H1 (cell line): Measurements from ENCODE around the gene RNF5. TPM values are rescaled to one million over a fixed set of nuclear protein-coding genes. Genes with fewer than 3 reads are reported as not detected.
A peak's percentile ranks its signal among the peaks of the same experiment; 100 is the strongest.

Experiments used
- CTCF ChIA-PET: fragments of 300-600 bp; sonication (Branson Sonifier 250); formaldehyde crosslinking; loops from one replicate; lab custom pipeline; 2021; ENCODE audit not compliant: partially characterized antibody; lab: Charles Lee
- POLR2A ChIA-PET: fragments of 300-600 bp; sonication (Branson Sonifier 250); formaldehyde crosslinking; loops from one replicate; lab custom pipeline; 2021; ENCODE audit warnings: inconsistent platforms; ENCODE audit not compliant: partially characterized antibody; lab: Charles Lee
- DNase-seq, 2 experiments: peaks; one replicate each; pipeline versions ENCODE4 v3.0.0 to v3.0.0-alpha.2; 2010 to 2022; ENCODE audit warnings: low spot score in 2 of 2, low read depth in 1 of 2, mixed read lengths in 1 of 2
- FAIRE-seq: peaks from 2 replicates; lab custom pipeline; 2011; peaks lifted over from hg19 to GRCh38; lab: Jason Lieb, UNC
- H2AFZ ChIP-seq: 2 replicates; pipeline ENCODE4 v1.8.1; 2012; ENCODE audit warnings: low read length, inconsistent platforms
- H2AK5ac ChIP-seq: 2 replicates; pipeline ENCODE4 v1.6.1; 2013; ENCODE audit warnings: low read depth, low read length
- H2BK120ac ChIP-seq: replicated peaks from 2 replicates; pipeline ENCODE3; 2013; ENCODE audit warnings: low read depth, low read length, inconsistent platforms
- H2BK12ac ChIP-seq: 2 replicates; pipeline ENCODE4 v1.6.1; 2013; ENCODE audit warnings: low read depth, low read length
- H2BK15ac ChIP-seq: 2 replicates; pipeline ENCODE4 v1.6.1; 2013; ENCODE audit warnings: low read length
- H2BK20ac ChIP-seq: 2 replicates; pipeline ENCODE4 v1.6.1; 2013; ENCODE audit warnings: low read length
- H2BK5ac ChIP-seq: 2 replicates; pipeline ENCODE4 v1.6.1; 2013; ENCODE audit warnings: low read depth, low read length
- H3K14ac ChIP-seq: 2 replicates; pipeline ENCODE4 v1.6.1; 2013; ENCODE audit warnings: inconsistent platforms; ENCODE audit not compliant: insufficient read length
- H3K18ac ChIP-seq: 2 replicates; pipeline ENCODE4 v1.6.1; 2013; ENCODE audit warnings: low read length; ENCODE audit errors: extremely low read depth
- H3K23ac ChIP-seq: 2 replicates; pipeline ENCODE4 v1.6.1; 2013; ENCODE audit warnings: inconsistent platforms; ENCODE audit not compliant: insufficient read length
- H3K23me2 ChIP-seq: 2 replicates; pipeline ENCODE4 v1.6.1; 2013; ENCODE audit warnings: low read depth, low read length
- H3K27ac ChIP-seq: 2 replicates; pipeline ENCODE4 v1.6.1; 2011; ENCODE audit warnings: low read depth, low read length, inconsistent platforms
- H3K27me3 ChIP-seq, 4 experiments: replicated peaks in 1 of 4; 1 replicate in 1 of 4; 2 replicates in 3 of 4; pipeline versions ENCODE4 v1.6.1 to v1.8.1; 2011 to 2013; ENCODE audit warnings: low read length in 3 of 4, mild to moderate bottlenecking in 3 of 4, inconsistent platforms in 2 of 4, mixed read lengths in 2 of 4, moderate library complexity in 1 of 4; ENCODE audit not compliant: control insufficient read depth in 3 of 4, insufficient read depth in 3 of 4; ENCODE audit errors: extremely low read depth in 1 of 4
- H3K36me3 ChIP-seq, 4 experiments: 2 replicates each; pipeline versions ENCODE4 v1.6.1 to v1.8.1; 2011 to 2013; ENCODE audit warnings: mild to moderate bottlenecking in 4 of 4, low read length in 3 of 4, moderate library complexity in 2 of 4, control low read depth in 1 of 4, inconsistent platforms in 1 of 4; ENCODE audit not compliant: insufficient read depth in 4 of 4, control insufficient read depth in 2 of 4
- H3K4ac ChIP-seq: replicated peaks from 2 replicates; pipeline ENCODE3; 2013; ENCODE audit warnings: low read length, low read depth, mixed read lengths, inconsistent platforms; ENCODE audit not compliant: insufficient read length
- H3K4me1 ChIP-seq, 4 experiments: replicated peaks in 1 of 4; 1 replicate in 1 of 4; 2 replicates in 3 of 4; pipeline versions ENCODE4 v1.6.1 to v1.8.1; 2011 to 2013; ENCODE audit warnings: low read length in 3 of 4, inconsistent platforms in 2 of 4, mixed read lengths in 1 of 4; ENCODE audit not compliant: insufficient read depth in 4 of 4, control insufficient read depth in 3 of 4
- H3K4me2 ChIP-seq, 2 experiments: 2 replicates each; pipeline versions ENCODE4 v1.6.1 to v1.8.1; 2011 to 2013; ENCODE audit warnings: low read depth in 2 of 2, low read length in 2 of 2, control low read depth in 1 of 2, inconsistent platforms in 1 of 2, mild to moderate bottlenecking in 1 of 2; ENCODE audit not compliant: insufficient read depth in 1 of 2
- H3K4me3 ChIP-seq, 4 experiments: fragments of 200-600, 300-600 bp in 1 of 4; sonication (generic), shearing (Covaris generic), sonication (Bioruptor Twin) in 1 of 4; 2 replicates each; pipeline versions ENCODE4 v1.5.1 to v1.8.1; 2011 to 2016; ENCODE audit warnings: low read length in 4 of 4, low read depth in 3 of 4, control low read depth in 2 of 4, inconsistent platforms in 2 of 4, mild to moderate bottlenecking in 2 of 4, mixed read lengths in 1 of 4, moderate library complexity in 1 of 4; ENCODE audit not compliant: insufficient read depth in 2 of 4; ENCODE audit errors: extremely low read depth in 1 of 4
- H3K56ac ChIP-seq: replicated peaks from 2 replicates; pipeline ENCODE3; 2013; ENCODE audit warnings: low read depth, mild to moderate bottlenecking, mixed read lengths, low read length, inconsistent platforms; ENCODE audit not compliant: insufficient read length
- H3K79me1 ChIP-seq: 2 replicates; pipeline ENCODE4 v1.6.1; 2013; ENCODE audit warnings: low read depth, low read length, control low read depth
- H3K79me2 ChIP-seq, 2 experiments: 2 replicates each; pipeline versions ENCODE4 v1.6.1 to v1.8.1; 2012 to 2013; ENCODE audit warnings: low read length in 2 of 2, mild to moderate bottlenecking in 2 of 2, inconsistent platforms in 1 of 2; ENCODE audit not compliant: insufficient read depth in 2 of 2, control insufficient read depth in 1 of 2
- H3K9ac ChIP-seq, 4 experiments: replicated peaks in 1 of 4; 1 replicate in 1 of 4; 2 replicates in 3 of 4; pipeline versions ENCODE4 v1.6.1 to v1.8.1; 2011 to 2013; ENCODE audit warnings: low read depth in 3 of 4, low read length in 3 of 4, control low read depth in 2 of 4, mild to moderate bottlenecking in 2 of 4, moderate library complexity in 2 of 4, inconsistent platforms in 1 of 4; ENCODE audit errors: extremely low read depth in 1 of 4
- H3K9me3 ChIP-seq, 2 experiments: 2 replicates each; pipeline versions ENCODE4 v1.6.1 to v1.8.1; 2012 to 2013; ENCODE audit warnings: mild to moderate bottlenecking in 2 of 2, moderate library complexity in 2 of 2, control low read depth in 1 of 2, inconsistent platforms in 1 of 2, low read depth in 1 of 2, low read length in 1 of 2, mixed read lengths in 1 of 2; ENCODE audit not compliant: insufficient read depth in 2 of 2
- H4K20me1 ChIP-seq, 2 experiments: replicated peaks in 1 of 2; 2 replicates each; pipeline versions ENCODE3 to v1.8.1; 2011 to 2013; ENCODE audit warnings: inconsistent platforms in 2 of 2, low read length in 2 of 2, mild to moderate bottlenecking in 1 of 2; ENCODE audit not compliant: insufficient read depth in 2 of 2, control insufficient read depth in 1 of 2
- H4K5ac ChIP-seq: 2 replicates; pipeline ENCODE4 v1.6.1; 2013; ENCODE audit warnings: low read length, low read depth, mixed read lengths, inconsistent platforms; ENCODE audit not compliant: insufficient read length
- H4K8ac ChIP-seq: 2 replicates; pipeline ENCODE4 v1.8.0; 2013; ENCODE audit warnings: mild to moderate bottlenecking, moderate library complexity, low read length, inconsistent platforms; ENCODE audit not compliant: insufficient read depth; ENCODE audit errors: extremely low read depth
- H4K91ac ChIP-seq: replicated peaks from 2 replicates; pipeline ENCODE3; 2013; ENCODE audit warnings: low read length, mixed read lengths, inconsistent platforms; ENCODE audit not compliant: insufficient read length
- BACH1 ChIP-seq: IDR thresholded peaks from 2 replicates; pipeline ENCODE4 v1.6.1; 2012; ENCODE audit warnings: low read length, improper control_type of control experiment
- GTF2F1 ChIP-seq: IDR thresholded peaks from 2 replicates; pipeline ENCODE4 v1.6.1; 2012; ENCODE audit warnings: low read depth, low read length, improper control_type of control experiment, borderline replicate concordance
- KDM1A ChIP-seq: fragments of 200-600, 300-600 bp; sonication (generic); IDR thresholded peaks from 2 replicates; pipeline ENCODE4 v1.7.1; 2016; ENCODE audit warnings: mild to moderate bottlenecking, low read length, borderline replicate concordance
- KDM4A ChIP-seq: IDR thresholded peaks from one replicate; pipeline ENCODE4 v1.7.1; 2012; ENCODE audit warnings: low read depth, mild to moderate bottlenecking, moderate library complexity, low read length, inconsistent platforms; ENCODE audit not compliant: severe bottlenecking
- NRF1 ChIP-seq: IDR thresholded peaks from 2 replicates; pipeline ENCODE4 v1.6.1; 2011; ENCODE audit warnings: mild to moderate bottlenecking, low read depth, low read length, improper control_type of control experiment
- PHF8 ChIP-seq: fragments of 200-600 bp; sonication (generic); conservative IDR thresholded peaks from 2 replicates; pipeline ENCODE4 v1.7.1; 2012; ENCODE audit warnings: low read depth, mild to moderate bottlenecking, inconsistent platforms, low read length, moderate library complexity
- RXRA ChIP-seq: IDR thresholded peaks from 2 replicates; pipeline ENCODE4 v1.6.1; 2011; ENCODE audit warnings: low read depth, mild to moderate bottlenecking, low read length, moderate library complexity; ENCODE audit not compliant: insufficient read depth
- TAF1 ChIP-seq: IDR thresholded peaks from 2 replicates; pipeline ENCODE4 v1.6.1; 2011; ENCODE audit warnings: mild to moderate bottlenecking, low read depth, low read length
- TAF7 ChIP-seq: optimal IDR thresholded peaks from 2 replicates; pipeline ENCODE3; 2011; ENCODE audit warnings: low read depth, mild to moderate bottlenecking, inconsistent platforms, low read length, moderate library complexity, borderline replicate concordance
- TBP ChIP-seq: IDR thresholded peaks from 2 replicates; pipeline ENCODE4 v1.6.1; 2011; ENCODE audit warnings: low read depth, low read length, improper control_type of control experiment
- TEAD4 ChIP-seq: IDR thresholded peaks from 2 replicates; pipeline ENCODE4 v1.6.1; 2012; ENCODE audit warnings: low read depth, low read length, inconsistent platforms, mixed read lengths
- YY1 ChIP-seq: IDR thresholded peaks from 2 replicates; pipeline ENCODE4 v1.6.1; 2011; ENCODE audit warnings: low read depth, mild to moderate bottlenecking, low read length
- polyA plus RNA-seq, 7 experiments: library from polyadenylated mRNA; depleted of rRNA in 3 of 7; stranded (reverse) in 5 of 7; unstranded in 2 of 7; fragments of >200 nt in 5 of 7; fragments of 200-250 nt in 2 of 7; gene quantifications; 1 replicate in 5 of 7; 2 replicates in 1 of 7; 4 replicates in 1 of 7; pipeline versions ENCODE4 v1.2.1 to v1.2.3, GENCODE V29; 2011 to 2013; ENCODE audit warnings: missing spikeins in 2 of 7, mixed read lengths in 2 of 7
- total RNA-seq: library from RNA; stranded (reverse); fragmentation: NEBNext Ultra II Directional; extraction: Animal tissue kit (Norgen Biotek cat#: 25700); gene quantifications from 2 replicates; pipeline ENCODE4 v1.2.1, GENCODE V29; 2021
- TF ChIP-seq, protein P1 (sequence below), 3 experiments: IDR thresholded peaks; 1 replicate in 2 of 3; 2 replicates in 1 of 3; pipeline versions ENCODE4 v1.5.1 to v1.6.1; 2011; ENCODE audit warnings: low read length in 3 of 3, mild to moderate bottlenecking in 3 of 3, inconsistent platforms in 2 of 3, low read depth in 1 of 3, moderate library complexity in 1 of 3; ENCODE audit not compliant: insufficient read depth in 1 of 3; ENCODE audit errors: control extremely low read depth in 1 of 3

The RNF5 gene
- total and polyA plus RNA-seq, 2 of the 8 experiments (the other 6 are each of a cell fraction or from before 2014, with no cell fraction given), result 90.0 to 158 TPM

DNA sequence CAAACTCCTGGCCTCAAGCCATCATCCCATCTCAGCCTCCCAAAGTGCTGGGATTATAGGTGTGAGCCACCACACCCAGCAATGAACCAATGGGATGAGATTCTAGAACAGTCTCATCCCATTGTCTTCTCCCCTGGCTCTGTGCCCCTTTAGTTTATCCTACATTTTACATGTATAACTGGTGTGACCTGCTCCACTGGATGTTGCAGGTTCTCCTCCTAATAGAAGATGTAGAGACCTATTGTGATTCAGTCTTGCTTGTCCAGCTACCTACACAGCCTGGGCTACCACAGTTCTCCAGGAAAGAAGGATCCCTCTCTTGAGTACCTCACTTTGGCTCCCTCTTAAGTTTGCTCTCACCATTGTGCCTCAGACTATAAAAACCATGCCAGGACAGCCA, 46.1 kb upstream of the RNF5 start:
- ChIA-PET POLR2A (interaction anchor here (1.0 to 6.5 kb wide), 3 partner anchors 10 to 19 kb away, joined by 4 to 70 read pairs (median 5); partner anchors contain the start of gene PRRT1), CTCF (interaction anchor here (2.1 to 5.6 kb wide), 2 partner anchors 14 to 17 kb away, joined by 8 to 76 read pairs; no protein-coding TSS in a partner anchor)
- Histone ChIP-seq H3K27me3 (no peaks in the 10 kb centered on the region), H3K79me2 (peaks cover 0 to 9% of the 10 kb centered on the region in 2 experiments; a peak in 1 of 4 replicates), H4K20me1 (no peaks in the 10 kb centered on the region), H2BK5ac (no peak overlapping the region), H3K4me2 (no peak overlapping the region), H4K91ac (no peak overlapping the region), H3K56ac (no peak overlapping the region), H2BK12ac (0 out of 2 replicates have a peak overlapping the region, but pooled peaks have one; percentile 39), H4K5ac (no peak overlapping the region), H3K4me3 (no peak overlapping the region), H3K9ac (no peak overlapping the region), H3K79me1 (0 out of 2 replicates have a peak, but pooled peaks cover 2% of the 10 kb centered on the region), H3K23ac (no peak overlapping the region), H2AK5ac (no peak overlapping the region), H3K36me3 (no peaks in the 10 kb centered on the region), H2BK15ac (no peak overlapping the region), H3K27ac (no peak overlapping the region), H3K23me2 (peaks cover 5% of the 10 kb centered on the region), H3K14ac (no peak overlapping the region), H3K18ac (no peak overlapping the region), H3K4me1 (peaks cover 0 to 15% (median 7%) of the 10 kb centered on the region in 4 experiments; a peak in 5 of 7 replicates), H2BK120ac (no peak overlapping the region), H3K9me3 (no peaks in the 10 kb centered on the region), H2AFZ (no peak overlapping the region), H3K4ac (no peak overlapping the region), H2BK20ac (no peak overlapping the region), H4K8ac (no peak overlapping the region)
- DNase-seq (no peak), FAIRE-seq (no peak)
- TF ChIP-seq KDM4A, result no peak
- no peak for TF ChIP-seq RXRA
- TF ChIP-seq YY1, result no peak
- no peak for TF ChIP-seq NRF1
- TF ChIP-seq, protein P1, sequence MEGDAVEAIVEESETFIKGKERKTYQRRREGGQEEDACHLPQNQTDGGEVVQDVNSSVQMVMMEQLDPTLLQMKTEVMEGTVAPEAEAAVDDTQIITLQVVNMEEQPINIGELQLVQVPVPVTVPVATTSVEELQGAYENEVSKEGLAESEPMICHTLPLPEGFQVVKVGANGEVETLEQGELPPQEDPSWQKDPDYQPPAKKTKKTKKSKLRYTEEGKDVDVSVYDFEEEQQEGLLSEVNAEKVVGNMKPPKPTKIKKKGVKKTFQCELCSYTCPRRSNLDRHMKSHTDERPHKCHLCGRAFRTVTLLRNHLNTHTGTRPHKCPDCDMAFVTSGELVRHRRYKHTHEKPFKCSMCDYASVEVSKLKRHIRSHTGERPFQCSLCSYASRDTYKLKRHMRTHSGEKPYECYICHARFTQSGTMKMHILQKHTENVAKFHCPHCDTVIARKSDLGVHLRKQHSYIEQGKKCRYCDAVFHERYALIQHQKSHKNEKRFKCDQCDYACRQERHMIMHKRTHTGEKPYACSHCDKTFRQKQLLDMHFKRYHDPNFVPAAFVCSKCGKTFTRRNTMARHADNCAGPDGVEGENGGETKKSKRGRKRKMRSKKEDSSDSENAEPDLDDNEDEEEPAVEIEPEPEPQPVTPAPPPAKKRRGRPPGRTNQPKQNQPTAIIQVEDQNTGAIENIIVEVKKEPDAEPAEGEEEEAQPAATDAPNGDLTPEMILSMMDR (IDR thresholded peaks at IDR 0.05; ENCODE audit: control extremely low read depth in 1 of 3, insufficient read depth in 1 of 3, low read depth in 1 of 3, low read length in 3 of 3), result no peak
- no peak for TF ChIP-seq TAF7
- no peak for TF ChIP-seq TEAD4
- TF ChIP-seq GTF2F1, result no peak
- no peak for TF ChIP-seq KDM1A
- no peak for TF ChIP-seq TBP
- TF ChIP-seq BACH1, result no peak
- TF ChIP-seq PHF8, result no peak
- no peak for TF ChIP-seq TAF1
